HepG2 (cell line): Measurements from ENCODE around the gene TXNDC11. TPM values are rescaled to one million over a fixed set of nuclear protein-coding genes. Genes with fewer than 3 reads are reported as not detected.

Experiments used
- BCL3 ChIP-seq: sonication (generic); formaldehyde crosslinking; IDR thresholded peaks from 2 replicates; pipeline ENCODE4 v1.5.1; 2020; ENCODE audit warnings: mild to moderate bottlenecking, missing genetic modification reagents, moderate library complexity
- CREM ChIP-seq, 2 experiments: sonication (generic) in 1 of 2; formaldehyde crosslinking in 1 of 2; IDR thresholded peaks; 2 replicates each; pipeline versions ENCODE4 v1.4.0 to v1.6.1; 2016 to 2020; ENCODE audit warnings: antibody characterized with exemption in 1 of 2, mild to moderate bottlenecking in 1 of 2, missing genetic modification reagents in 1 of 2
- DBP ChIP-seq: sonication (generic); formaldehyde crosslinking; IDR thresholded peaks from 2 replicates; pipeline ENCODE4 v1.4.0; 2020; ENCODE audit warnings: missing genetic modification reagents; ENCODE audit errors: not compliant biosample characterization
- GMEB1 ChIP-seq: sonication (generic); formaldehyde crosslinking; IDR thresholded peaks from 2 replicates; pipeline ENCODE4 v1.5.1; 2020; ENCODE audit warnings: missing genetic modification reagents, mild to moderate bottlenecking, borderline replicate concordance
- GZF1 ChIP-seq: sonication (generic); formaldehyde crosslinking; IDR thresholded peaks from 2 replicates; pipeline ENCODE4 v1.5.1; 2020; ENCODE audit warnings: mild to moderate bottlenecking, missing genetic modification reagents
- HNF4A ChIP-seq: sonication (generic); formaldehyde crosslinking; IDR thresholded peaks from 2 replicates; pipeline ENCODE4 v1.4.0; 2020; ENCODE audit warnings: missing genetic modification reagents
- KDM2A ChIP-seq: sonication (generic); formaldehyde crosslinking; IDR thresholded peaks from 2 replicates; pipeline ENCODE4 v1.4.0; 2020; ENCODE audit warnings: low read depth, missing genetic modification reagents, borderline replicate concordance
- MIER3 ChIP-seq: IDR thresholded peaks from 2 replicates; pipeline ENCODE4 v1.6.1; 2016; ENCODE audit warnings: missing compliant biosample characterization, borderline replicate concordance
- SP5 ChIP-seq: IDR thresholded peaks from 2 replicates; pipeline ENCODE4 v1.6.1; 2016; ENCODE audit warnings: low read depth, borderline replicate concordance
- ZNF318 ChIP-seq: sonication (generic); formaldehyde crosslinking; IDR thresholded peaks from 2 replicates; pipeline ENCODE4 v1.4.0; 2020; ENCODE audit warnings: mild to moderate bottlenecking, missing genetic modification reagents
- ZNF382 ChIP-seq: sonication (generic); formaldehyde crosslinking; IDR thresholded peaks from 2 replicates; pipeline ENCODE4 v1.5.0; 2020; ENCODE audit warnings: missing genetic modification reagents, mild to moderate bottlenecking, borderline replicate concordance
- ZNF564 ChIP-seq: sonication (generic); formaldehyde crosslinking; IDR thresholded peaks from 2 replicates; pipeline ENCODE4 v1.8.1; 2023; ENCODE audit warnings: mild to moderate bottlenecking, missing genetic modification reagents
- ZSCAN30 ChIP-seq: sonication (generic); formaldehyde crosslinking; IDR thresholded peaks from 2 replicates; pipeline ENCODE4 v1.5.0; 2020; ENCODE audit warnings: mild to moderate bottlenecking, missing genetic modification reagents
- ZUFSP ChIP-seq: sonication (generic); formaldehyde crosslinking; IDR thresholded peaks from 2 replicates; pipeline ENCODE4 v1.9.0; 2021; ENCODE audit warnings: missing genetic modification reagents, mild to moderate bottlenecking, borderline replicate concordance
- polyA plus RNA-seq, 8 experiments: library from polyadenylated mRNA; depleted of rRNA in 3 of 8; stranded (reverse) in 7 of 8; unstranded in 1 of 8; fragments of >200 nt; fragmentation: Illumina TruSeq in 4 of 8; extraction: Trizol in 4 of 8; gene quantifications; 2 replicates each; pipeline versions ENCODE4 v1.2.1 to v1.2.3, GENCODE V29; 2011 to 2016; ENCODE audit warnings: low read depth in 4 of 8, missing spikeins in 1 of 8, mixed read lengths in 1 of 8; ENCODE audit not compliant: insufficient read depth in 1 of 8
- total RNA-seq, 5 experiments: library from RNA; depleted of rRNA; stranded (reverse); fragments of >200 nt; fragmentation: Illumina TruSeq; extraction: Trizol; gene quantifications; 2 replicates each; pipeline ENCODE4 v1.2.3, GENCODE V29; 2016; ENCODE audit warnings: low read depth in 1 of 5

The TXNDC11 gene
- total and polyA plus RNA-seq, 2 of the 13 experiments (the other 11 are each of a cell fraction or from before 2014, with no cell fraction given): 74.9 to 123 TPM

GRCh38 chr16:11640987-11641817 lies 101.5 kb downstream of the TXNDC11 start (continued):
- TF ChIP-seq BCL3: no peak
- no peak for TF ChIP-seq ZUFSP (CRISPR knock-in tag)
- 0 out of 2 replicates have a peak, but pooled peaks have one; percentile 33 for TF ChIP-seq KDM2A (CRISPR knock-in tag)
- TF ChIP-seq ZSCAN30 (CRISPR knock-in tag): no peak
- no peak for TF ChIP-seq CREM (IDR thresholded peaks at IDR 0.05)
- no peak for TF ChIP-seq CREM (CRISPR knock-in tag; IDR thresholded peaks at IDR 0.05)
- TF ChIP-seq MIER3 (CRISPR knock-in tag): peak; percentile 31; the same call in 1 of the 2 replicates
- TF ChIP-seq GZF1 (CRISPR knock-in tag): no peak
- TF ChIP-seq ZNF318: no peak; the same call in 1 of the 2 replicates
- TF ChIP-seq ZNF382 (CRISPR knock-in tag): no peak
- no peak for TF ChIP-seq HNF4A (CRISPR knock-in tag)
- TF ChIP-seq GMEB1 (CRISPR knock-in tag): no peak
- no peak for TF ChIP-seq DBP
- TF ChIP-seq ZNF564 (CRISPR knock-in tag): no peak
- no peak for TF ChIP-seq SP5 (CRISPR knock-in tag)
